Ectodermal cell (in vitro differentiated cells): ENCODE data around the gene ZP1.
A peak's percentile ranks its signal among the peaks of the same experiment; 100 is the strongest.

ENCODE experiments used
- H3K27ac ChIP-seq: 2 replicates; pipeline ENCODE4 v1.7.0; 2013; ENCODE audit warnings: mild to moderate bottlenecking, low read depth, low read length; ENCODE audit not compliant: insufficient read depth, poor library complexity, severe bottlenecking
- H3K27me3 ChIP-seq: 2 replicates; pipeline ENCODE4 v1.7.0; 2013; ENCODE audit warnings: mild to moderate bottlenecking, low read length; ENCODE audit not compliant: insufficient read depth, control insufficient read depth, poor library complexity, severe bottlenecking
- H3K36me3 ChIP-seq: one replicate; pipeline ENCODE4 v1.7.0; 2013; ENCODE audit warnings: low read length; ENCODE audit not compliant: control insufficient read depth, insufficient read depth
- H3K4me1 ChIP-seq: one replicate; pipeline ENCODE4 v1.7.0; 2013; ENCODE audit warnings: low read length; ENCODE audit not compliant: control insufficient read depth, insufficient read depth
- H3K4me3 ChIP-seq: 2 replicates; pipeline ENCODE4 v1.7.0; 2013; ENCODE audit warnings: low read depth, low read length, control low read depth; ENCODE audit not compliant: insufficient read depth
- H3K9me3 ChIP-seq: 2 replicates; pipeline ENCODE4 v1.7.0; 2013; ENCODE audit warnings: mild to moderate bottlenecking, low read length, moderate library complexity; ENCODE audit not compliant: control insufficient read depth
- WGBS, 2 experiments: methylation state at CpG; one replicate each; pipeline ENCODE4 v1.1.7; 2013; ENCODE audit warnings: missing lambda C conversion rate in 2 of 2; 5-methylcytosine and 5-hydroxymethylcytosine counted together

The ZP1 gene

GRCh38 chr11:60844870-60845221 is 22.5 kb upstream of the ZP1 start:
- H3K27me3 ChIP-seq = no peaks in the 10 kb centered on the region
- peaks cover 12% of the 10 kb centered on the region for H3K36me3 ChIP-seq
- 69 to 76% methylated on average over 4 of the region's 4 CpGs for WGBS, 2 experiments
- H3K4me1 ChIP-seq = peaks cover 11% of the 10 kb centered on the region
- H3K4me3 ChIP-seq = no peak overlapping the region
- H3K27ac ChIP-seq = no peak overlapping the region
- H3K9me3 ChIP-seq = no peaks in the 10 kb centered on the region

- Histone ChIP-seq H3K4me3 (no peak overlapping the region), H3K27me3 (no peaks in the 10 kb centered on the region), H3K4me1 (peaks cover 11% of the 10 kb centered on the region), H3K27ac (no peak overlapping the region), H3K9me3 (no peaks in the 10 kb centered on the region), H3K36me3 (peaks cover 15% of the 10 kb centered on the region)
- WGBS, 2 experiments = 89 to 91% methylated on average over 8 of the region's 8 CpGs
These were observed 22.0 kb upstream of the ZP1 start for GRCh38 chr11:60845338-60845737.

- 82 to 84% methylated on average over 13 of the region's 13 CpGs for WGBS, 2 experiments
- H3K27me3 ChIP-seq = peaks cover 4% of the 10 kb centered on the region
- H3K9me3 ChIP-seq = no peaks in the 10 kb centered on the region
These were observed 20.1 kb upstream of the ZP1 start for GRCh38 chr11:60847281-60847680.

GRCh38 chr11:60847896-60848295 is 19.4 kb upstream of the ZP1 start:
- Histone ChIP-seq H3K27ac (no peak overlapping the region), H3K9me3 (no peaks in the 10 kb centered on the region), H3K36me3 (peaks cover 20% of the 10 kb centered on the region), H3K27me3 (peaks cover 9% of the 10 kb centered on the region), H3K4me1 (peaks cover 22% of the 10 kb centered on the region), H3K4me3 (no peak overlapping the region)
- 93 to 95% methylated on average over 12 of the region's 12 CpGs for WGBS, 2 experiments

More at GRCh38 chr11:60847281-60847680, 20.1 kb upstream of the ZP1 start:
- peaks cover 20% of the 10 kb centered on the region for H3K4me1 ChIP-seq
- H3K4me3 ChIP-seq = no peak overlapping the region
- peaks cover 20% of the 10 kb centered on the region for H3K36me3 ChIP-seq
- H3K27ac ChIP-seq = no peak overlapping the region

DNA sequence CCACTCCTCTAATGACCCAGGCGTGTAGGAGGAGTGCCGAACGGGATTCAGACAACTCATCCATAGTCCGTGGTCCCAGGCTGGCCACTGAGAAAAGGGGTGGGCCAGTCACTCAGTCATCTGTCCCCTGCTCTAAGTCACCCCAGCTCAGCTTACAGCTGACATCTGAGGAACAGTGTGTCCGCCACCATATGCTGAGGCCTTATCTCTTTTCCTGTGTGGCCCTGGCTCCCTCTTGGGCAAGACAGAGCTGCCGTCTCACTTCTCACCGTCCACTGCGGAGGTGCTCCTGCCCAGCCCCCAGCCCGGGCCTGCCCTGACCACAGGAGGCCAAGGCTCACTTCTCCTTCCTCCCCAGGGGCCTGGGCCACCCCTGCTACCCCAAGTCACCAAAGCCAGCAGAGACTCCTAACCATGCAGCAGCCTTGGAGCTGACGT is 18.6 kb upstream of the ZP1 start:
- Histone ChIP-seq H3K36me3 (peaks cover 20% of the 10 kb centered on the region), H3K4me1 (peaks cover 15% of the 10 kb centered on the region), H3K4me3 (no peak overlapping the region), H3K9me3 (no peaks in the 10 kb centered on the region), H3K27ac (no peak overlapping the region), H3K27me3 (peaks cover 18% of the 10 kb centered on the region)
- WGBS, 2 experiments = 91 to 92% methylated on average over 10 of the region's 10 CpGs

GRCh38 chr11:60849641-60850520 is 17.5 kb upstream of the ZP1 start:
- 95% methylated on average over 29 of the region's 29 CpGs for WGBS, 2 experiments
- H3K4me3 ChIP-seq = no peak overlapping the region
- peaks cover 26% of the 10 kb centered on the region for H3K27me3 ChIP-seq
- peaks cover 11% of the 10 kb centered on the region for H3K4me1 ChIP-seq
- no peak overlapping the region for H3K27ac ChIP-seq
- H3K9me3 ChIP-seq = no peaks in the 10 kb centered on the region
- H3K36me3 ChIP-seq = peaks cover 20% of the 10 kb centered on the region

DNA sequence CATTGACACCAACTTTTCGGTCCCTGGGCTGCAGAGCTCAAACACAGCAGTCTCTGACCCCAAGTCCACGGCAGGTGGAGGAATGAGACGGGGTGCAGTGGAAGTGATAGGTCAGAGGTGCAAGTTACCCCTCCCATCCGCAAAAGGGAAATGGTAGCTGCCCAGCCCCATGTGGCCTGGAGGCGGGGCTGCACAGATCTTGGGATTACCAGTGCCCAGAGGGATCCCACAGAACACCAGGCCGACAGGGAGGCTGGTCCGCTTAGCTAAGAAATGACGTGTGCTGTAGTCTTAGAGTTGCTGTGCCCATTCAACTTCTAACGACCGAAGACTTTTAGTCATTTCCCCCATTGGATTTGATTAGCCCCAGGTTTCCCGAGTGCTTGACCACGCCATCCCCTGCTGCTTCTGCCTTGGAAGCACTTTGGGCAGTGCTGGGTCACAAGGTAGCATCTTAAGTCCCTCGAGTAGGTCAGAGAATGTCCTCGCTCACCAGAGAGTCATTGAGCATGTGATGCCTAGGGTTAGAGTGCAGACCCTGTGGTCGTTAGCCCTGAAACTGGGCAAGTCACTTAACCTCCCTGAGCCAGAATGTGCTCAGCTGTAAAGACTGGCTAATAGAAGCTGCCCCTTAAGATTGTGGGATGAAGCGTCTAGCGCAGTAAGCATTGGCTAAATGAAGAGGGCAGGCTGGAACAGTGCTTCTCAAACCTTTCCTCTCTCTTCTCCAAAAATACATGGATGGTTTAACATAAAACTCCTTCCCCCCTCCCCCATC is 15.8 kb upstream of the ZP1 start:
- 84 to 85% methylated on average over 17 of the region's 17 CpGs for WGBS, 2 experiments
- H3K27me3 ChIP-seq = peaks cover 26% of the 10 kb centered on the region
- peaks cover 20% of the 10 kb centered on the region for H3K36me3 ChIP-seq

DNA sequence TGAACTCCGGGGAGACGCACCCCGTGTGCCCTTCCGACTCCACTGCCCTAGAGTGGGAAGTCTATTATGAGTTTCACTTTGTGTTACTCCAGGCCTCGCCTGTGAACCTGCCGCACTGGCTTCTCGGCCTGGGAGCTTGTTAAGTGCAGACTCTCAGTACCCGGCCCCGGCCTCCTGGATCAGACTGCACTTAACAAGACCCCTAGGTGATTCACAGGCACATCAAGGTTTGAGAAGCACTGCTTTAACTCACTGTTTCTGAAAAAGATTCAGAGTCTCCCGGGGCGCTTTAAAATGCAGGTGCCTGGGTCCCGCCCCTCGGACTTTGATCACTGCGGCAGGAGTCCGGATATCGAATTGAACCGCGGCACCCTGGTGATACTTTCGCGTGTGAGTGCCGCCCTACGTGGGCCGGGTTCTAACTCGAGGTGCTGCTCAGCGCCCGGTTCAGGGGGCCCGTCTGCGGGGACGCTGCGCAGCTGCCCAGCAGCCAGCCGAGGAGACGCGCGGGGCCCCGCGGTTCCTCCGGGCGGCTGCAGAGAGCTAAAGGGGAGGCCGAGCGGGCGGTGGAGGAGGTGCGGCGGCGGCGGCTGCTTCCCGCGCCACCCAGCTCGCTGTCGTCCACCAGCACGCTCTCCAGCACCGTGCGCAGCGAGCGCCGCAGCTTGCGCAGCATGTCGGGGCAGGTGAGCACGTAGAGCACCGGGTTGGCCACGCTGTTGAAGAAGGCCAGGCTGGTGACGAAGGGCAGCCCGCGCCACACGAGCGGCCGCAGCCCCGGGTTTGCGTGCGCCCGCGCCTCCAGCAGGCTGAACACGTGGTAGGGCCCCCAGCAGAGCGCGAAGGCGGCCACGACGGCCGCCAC is 15.0 kb upstream of the ZP1 start:
- no peak overlapping the region for H3K27ac ChIP-seq
- peaks cover 11% of the 10 kb centered on the region for H3K4me1 ChIP-seq
- H3K36me3 ChIP-seq = peaks cover 20% of the 10 kb centered on the region
- H3K4me3 ChIP-seq = peak overlapping the region; percentile 16
- WGBS, 2 experiments = 36 to 39% methylated on average over 78 of the region's 78 CpGs
- peaks cover 26% of the 10 kb centered on the region for H3K27me3 ChIP-seq
- no peaks in the 10 kb centered on the region for H3K9me3 ChIP-seq

More for the DNA sequence above, 15.8 kb upstream of the ZP1 start:
- Histone ChIP-seq H3K27ac (no peak overlapping the region), H3K9me3 (no peaks in the 10 kb centered on the region), H3K4me3 (no peak overlapping the region), H3K4me1 (peaks cover 11% of the 10 kb centered on the region)

GRCh38 chr11:60852982-60853950 is 14.1 kb upstream of the ZP1 start:
- 93 to 94% methylated on average over 68 of the region's 68 CpGs for WGBS, 2 experiments
- Histone ChIP-seq H3K27ac (no peak overlapping the region), H3K4me3 (no peak overlapping the region), H3K4me1 (peaks cover 11% of the 10 kb centered on the region), H3K9me3 (no peaks in the 10 kb centered on the region), H3K27me3 (peaks cover 26% of the 10 kb centered on the region), H3K36me3 (peaks cover 20% of the 10 kb centered on the region)
